ENCODE measurements around the gene MAGEB16.

Gene MAGEB16

GRCh38 chrX:35798042-35798441, at the start of gene MAGEB16:
Gene MAGEB16, plus strand, starts transcription at chrX:35798342. Its CDS starts 3,855 bp downstream, at chrX:35802197.
- DNase-seq, result no peak

DNA sequence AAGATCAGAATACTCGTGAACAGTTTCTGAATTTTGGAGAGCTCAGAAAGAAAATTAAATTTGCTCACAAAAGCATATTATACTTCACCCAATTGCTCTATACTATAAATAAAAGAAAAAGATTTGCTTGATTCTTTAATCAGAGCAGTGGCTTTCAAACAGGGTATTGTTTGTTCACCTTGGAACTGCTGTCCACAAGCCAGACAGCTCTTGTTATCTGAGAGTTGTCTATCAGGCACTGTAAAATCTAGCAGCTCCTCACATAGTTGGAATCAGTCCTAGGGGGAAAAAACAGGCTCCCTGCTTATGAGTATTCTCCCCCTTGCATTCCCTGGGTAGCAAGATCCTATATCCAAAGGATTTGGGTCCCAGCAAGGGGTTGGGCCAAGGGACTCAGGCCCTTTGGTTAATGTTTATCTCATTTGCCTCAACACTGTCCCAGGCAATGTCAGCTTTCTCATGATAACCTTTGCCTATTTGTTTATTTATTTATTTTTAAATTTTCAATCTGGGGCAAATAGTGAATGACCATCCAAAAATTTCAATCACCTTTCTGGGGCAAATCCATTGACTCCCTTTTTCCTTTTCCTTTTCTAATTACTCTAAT, 24.1 kb upstream of the MAGEB16 start:
- DNase-seq, result no peak

- DNase-seq, result no peak
Observed at GRCh38 chrX:35785075-35785474, 13.1 kb upstream of the MAGEB16 start.

DNA sequence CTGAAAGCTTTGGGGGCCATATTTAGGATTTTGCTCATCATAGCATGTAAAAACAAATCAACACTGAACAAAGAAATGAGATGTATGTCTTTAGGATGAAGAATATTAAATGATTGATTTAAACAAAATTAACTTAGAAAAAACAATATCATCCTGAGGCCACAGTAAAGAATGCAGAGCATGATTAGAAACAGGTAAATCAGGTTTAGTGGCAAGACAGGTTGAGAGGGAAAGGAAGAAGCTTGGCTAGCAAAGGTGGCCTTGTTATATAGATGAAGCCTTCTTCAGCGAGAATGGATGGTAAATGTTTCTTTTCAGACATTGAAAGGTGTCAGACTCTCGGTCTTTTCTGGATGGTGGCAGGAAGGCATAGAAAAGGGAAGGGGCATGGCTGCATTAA, 11.9 kb upstream of the MAGEB16 start:
- no peak for DNase-seq

- no peak for DNase-seq
Observed at GRCh38 chrX:35787867-35788266, 10.3 kb upstream of the MAGEB16 start.

DNA sequence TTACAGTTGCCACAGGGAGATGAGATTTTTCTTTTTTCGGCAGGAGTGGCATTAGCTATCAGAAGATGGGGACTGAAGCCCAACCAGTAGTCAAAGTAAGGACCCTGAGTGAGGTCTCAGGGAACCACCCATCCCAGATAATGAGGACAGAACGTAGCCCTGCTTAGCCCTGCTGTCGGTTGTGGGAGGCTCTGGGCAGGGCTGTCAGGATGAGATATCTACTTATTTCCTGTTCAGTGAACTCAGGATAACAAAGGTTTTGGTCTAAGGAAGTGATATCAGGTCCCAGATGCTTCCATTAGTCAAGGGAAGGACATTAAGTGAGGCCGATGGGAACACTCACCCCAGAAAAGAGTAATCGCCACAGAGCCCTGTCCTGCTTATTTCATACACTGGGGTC, 2.3 kb downstream of the MAGEB16 start:
- no peak for DNase-seq

DNA sequence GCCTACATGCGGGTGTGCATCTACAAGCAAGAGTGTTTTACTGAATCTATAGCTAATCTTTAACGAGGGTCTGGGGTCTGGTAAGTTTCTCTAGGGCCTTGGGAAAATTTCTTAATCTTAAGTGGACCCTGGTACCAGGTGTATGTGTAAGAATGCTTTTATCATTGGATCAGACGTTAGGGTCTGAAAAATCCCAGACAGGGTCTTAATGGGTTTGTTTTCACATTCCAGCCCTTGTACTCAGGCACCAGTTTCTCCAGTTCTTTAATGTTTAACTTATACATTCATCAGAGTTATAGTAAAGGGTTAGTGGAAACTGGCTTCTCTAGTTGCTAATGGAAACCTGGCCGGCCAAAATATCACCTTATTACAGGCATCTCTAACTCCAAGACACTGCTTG, 11.6 kb downstream of the MAGEB16 start:
- DNase-seq, result no peak

DNA sequence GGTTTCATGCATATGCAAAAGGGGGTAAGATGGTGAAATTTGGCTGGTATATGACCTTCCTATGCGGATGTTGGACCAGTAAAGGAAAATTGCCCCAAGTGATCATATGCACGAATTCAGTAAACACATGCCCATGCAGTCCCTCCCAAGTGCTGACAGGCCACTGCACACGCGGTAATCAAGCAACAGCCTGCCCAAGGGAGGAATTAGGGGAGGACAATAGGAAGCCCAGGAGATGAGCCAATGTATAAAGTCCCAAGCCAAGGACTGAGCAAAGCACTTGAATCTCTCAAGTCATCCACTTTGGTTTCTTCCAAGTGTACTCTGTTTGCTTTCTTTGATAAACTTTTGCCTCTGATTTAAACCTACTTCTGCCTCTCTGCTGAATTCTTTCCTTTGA, 21.1 kb downstream of the MAGEB16 start:
- DNase-seq, result no peak

- no peak for DNase-seq
Observed at GRCh38 chrX:35826503-35826902, 28.4 kb downstream of the MAGEB16 start.

GRCh38 chrX:35829501-35829900, 31.4 kb downstream of the MAGEB16 start:
- no peak for DNase-seq

DNA sequence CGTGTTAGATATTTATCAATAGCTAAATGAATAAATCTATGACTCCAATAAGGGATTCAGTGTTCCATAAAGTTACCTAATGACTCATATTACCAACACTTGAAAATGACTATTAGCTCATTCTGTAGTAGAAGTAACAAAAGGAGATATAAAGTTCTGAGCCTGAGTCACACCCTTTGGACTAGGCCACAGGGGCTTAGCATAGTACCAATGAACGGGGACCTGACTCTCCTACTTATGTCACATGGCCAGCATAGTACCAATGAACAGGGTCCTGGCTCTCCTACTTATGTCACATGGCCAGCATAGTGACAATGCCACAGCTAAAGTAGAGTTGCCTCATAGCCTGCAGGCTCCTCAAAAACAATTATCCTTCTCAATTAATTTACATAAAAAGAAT, 43.7 kb downstream of the MAGEB16 start:
- no peak for DNase-seq

GRCh38 chrX:35842674-35843073, 44.5 kb downstream of the MAGEB16 start:
- no peak for DNase-seq

DNA sequence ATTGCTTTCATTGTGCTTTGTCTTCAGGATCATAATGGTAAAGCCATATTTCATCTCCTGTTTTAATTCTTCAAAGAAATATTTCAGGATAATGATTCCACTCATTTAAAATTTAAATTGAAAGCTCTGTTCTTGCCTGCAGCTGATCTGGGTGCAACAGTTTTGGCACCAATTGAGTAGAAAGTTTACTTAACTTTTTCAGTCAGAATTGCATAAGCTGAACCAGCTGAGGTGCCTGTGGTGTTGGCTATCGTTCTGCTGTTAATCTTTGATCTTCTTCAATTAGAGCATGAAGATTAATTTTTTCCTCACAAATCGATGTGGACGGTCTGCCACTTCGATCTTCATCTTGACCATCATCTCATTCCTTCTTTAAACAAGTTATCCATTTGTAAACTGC, 49.6 kb downstream of the MAGEB16 start:
- DNase-seq, result no peak
